ENCODE measurements around the gene HPS5.
"Not testable (repeated sequence)": the region's sequence is repeated elsewhere in the genome, so short reads cannot be mapped to it uniquely, and the experiment has no call there.

HPS5 gene

GRCh38 chr11:18315893-18316292 lies 6.0 kb downstream of the HPS5 start:
- no peak for DNase-seq

- DNase-seq: no peak
Measured at GRCh38 chr11:18314784-18315523, 7.0 kb downstream of the HPS5 start.

GRCh38 chr11:18313965-18314763 lies 7.8 kb downstream of the HPS5 start:
- DNase-seq: no peak

- peak; percentile 14 for DNase-seq
Measured at GRCh38 chr11:18312663-18313420, 9.1 kb downstream of the HPS5 start.

- DNase-seq: no peak
Measured at GRCh38 chr11:18312012-18312411, 9.9 kb downstream of the HPS5 start.

- DNase-seq: peak; percentile 40
Measured at GRCh38 chr11:18310800-18311340, 11.1 kb downstream of the HPS5 start.

GRCh38 chr11:18309691-18310090 lies 12.2 kb downstream of the HPS5 start:
- DNase-seq: no peak

GRCh38 chr11:18308242-18308641 lies 13.7 kb downstream of the HPS5 start:
- DNase-seq: no peak

- no peak for DNase-seq
Measured at GRCh38 chr11:18307461-18308139, 14.3 kb downstream of the HPS5 start.

- no peak for DNase-seq
Measured at GRCh38 chr11:18304745-18305144, 17.2 kb downstream of the HPS5 start.

- no peak for DNase-seq
Measured at GRCh38 chr11:18299721-18300120, 22.2 kb downstream of the HPS5 start.

GRCh38 chr11:18295316-18295715 lies 26.6 kb downstream of the HPS5 start:
- DNase-seq: no peak

GRCh38 chr11:18294862-18295261 lies 27.1 kb downstream of the HPS5 start:
- DNase-seq: no peak

- no peak for DNase-seq
Measured at GRCh38 chr11:18288911-18289310, 33.0 kb downstream of the HPS5 start.

- DNase-seq: no peak
Measured at GRCh38 chr11:18285841-18286240, 36.1 kb downstream of the HPS5 start.

- DNase-seq: no peak
Measured at GRCh38 chr11:18282626-18283025, 39.3 kb downstream of the HPS5 start.

GRCh38 chr11:18280438-18281045 lies 41.4 kb downstream of the HPS5 start:
- DNase-seq: no peak

GRCh38 chr11:18277565-18278271 lies 44.2 kb downstream of the HPS5 start:
- peak; percentile 75 for DNase-seq

GRCh38 chr11:18271206-18271605 lies 50.7 kb downstream of the HPS5 start:
- no peak for DNase-seq

- DNase-seq: no peak
Measured at GRCh38 chr11:18270102-18270501, 51.8 kb downstream of the HPS5 start.

- not testable (repeated sequence) for DNase-seq
Measured at GRCh38 chr11:18269252-18269651, 52.7 kb downstream of the HPS5 start.
